Measurements from ENCODE around the gene SLC38A9.
A peak's percentile ranks its signal among the peaks of the same experiment; 100 is the strongest.
"Not testable (repeated sequence)": the region's sequence is repeated elsewhere in the genome, so short reads cannot be mapped to it uniquely, and the experiment has no call there.

Gene SLC38A9

GRCh38 chr5:55696704-55697103 lies 15.4 kb downstream of the SLC38A9 start:
- not testable (repeated sequence) for DNase-seq (ENCODE audit: low spot score); H3K27me3 Mint-ChIP-seq (ENCODE audit: low read depth); H3K27ac Mint-ChIP-seq; H3K9me3 Mint-ChIP-seq; H3K4me3 Mint-ChIP-seq
- H3K4me1 Mint-ChIP-seq (ENCODE audit: low read depth): peaks cover 16% of the 10 kb centered on the region
- H3K36me3 Mint-ChIP-seq (ENCODE audit: low read depth): peaks cover 25% of the 10 kb centered on the region

GRCh38 chr5:55694152-55694830 lies 17.8 kb downstream of the SLC38A9 start:
- no peak overlapping the region for H3K4me3 Mint-ChIP-seq
- no peak overlapping the region for H3K27ac Mint-ChIP-seq
- H3K4me1 Mint-ChIP-seq (ENCODE audit: low read depth): peaks cover 10% of the 10 kb centered on the region
- no peaks in the 10 kb centered on the region for H3K27me3 Mint-ChIP-seq (ENCODE audit: low read depth)
- DNase-seq (ENCODE audit: low spot score): no peak
- peaks cover 18% of the 10 kb centered on the region for H3K36me3 Mint-ChIP-seq (ENCODE audit: low read depth)
- no peaks in the 10 kb centered on the region for H3K9me3 Mint-ChIP-seq

- Mint-ChIP-seq H3K36me3 (ENCODE audit: low read depth) (peaks cover 14% of the 10 kb centered on the region), H3K27ac (no peak overlapping the region), H3K27me3 (ENCODE audit: low read depth) (no peaks in the 10 kb centered on the region), H3K4me3 (no peak overlapping the region), H3K9me3 (no peaks in the 10 kb centered on the region), H3K4me1 (ENCODE audit: low read depth) (peaks cover 14% of the 10 kb centered on the region)
- DNase-seq (ENCODE audit: low spot score): no peak
Observed at GRCh38 chr5:55692509-55692908, 19.6 kb downstream of the SLC38A9 start.

- H3K27me3 Mint-ChIP-seq (ENCODE audit: low read depth): no peaks in the 10 kb centered on the region
- DNase-seq (ENCODE audit: low spot score): no peak
- H3K36me3 Mint-ChIP-seq (ENCODE audit: low read depth): peaks cover 12% of the 10 kb centered on the region
- H3K4me3 Mint-ChIP-seq: no peak overlapping the region
- no peak overlapping the region for H3K27ac Mint-ChIP-seq
- no peaks in the 10 kb centered on the region for H3K9me3 Mint-ChIP-seq
- H3K4me1 Mint-ChIP-seq (ENCODE audit: low read depth): peaks cover 14% of the 10 kb centered on the region
Observed at GRCh38 chr5:55692106-55692417, 20.1 kb downstream of the SLC38A9 start.

- Mint-ChIP-seq H3K4me3 (no peak overlapping the region), H3K27me3 (ENCODE audit: low read depth) (no peaks in the 10 kb centered on the region), H3K9me3 (no peaks in the 10 kb centered on the region), H3K4me1 (ENCODE audit: low read depth) (peaks cover 14% of the 10 kb centered on the region), H3K27ac (no peak overlapping the region), H3K36me3 (ENCODE audit: low read depth) (peaks cover 13% of the 10 kb centered on the region)
- no peak for DNase-seq (ENCODE audit: low spot score)
Observed at GRCh38 chr5:55691265-55692105, 20.6 kb downstream of the SLC38A9 start.

GRCh38 chr5:55682071-55682470 lies 30.1 kb downstream of the SLC38A9 start:
- Mint-ChIP-seq H3K36me3 (ENCODE audit: low read depth) (peaks cover 6% of the 10 kb centered on the region), H3K27ac (no peak overlapping the region), H3K27me3 (ENCODE audit: low read depth) (no peaks in the 10 kb centered on the region), H3K9me3 (no peaks in the 10 kb centered on the region), H3K4me1 (ENCODE audit: low read depth) (peaks cover 7% of the 10 kb centered on the region), H3K4me3 (no peak overlapping the region)
- DNase-seq (ENCODE audit: low spot score): no peak

- Mint-ChIP-seq H3K4me3 (no peak overlapping the region), H3K36me3 (ENCODE audit: low read depth) (peaks cover 2% of the 10 kb centered on the region), H3K27ac (no peak overlapping the region), H3K27me3 (ENCODE audit: low read depth) (no peaks in the 10 kb centered on the region), H3K9me3 (no peaks in the 10 kb centered on the region), H3K4me1 (ENCODE audit: low read depth) (peaks cover 7% of the 10 kb centered on the region)
- DNase-seq (ENCODE audit: low spot score): no peak
Observed at GRCh38 chr5:55681301-55681700, 30.8 kb downstream of the SLC38A9 start.

GRCh38 chr5:55680353-55680752 lies 31.8 kb downstream of the SLC38A9 start:
- no peak overlapping the region for H3K27ac Mint-ChIP-seq
- no peaks in the 10 kb centered on the region for H3K27me3 Mint-ChIP-seq (ENCODE audit: low read depth)
- H3K4me1 Mint-ChIP-seq (ENCODE audit: low read depth): peaks cover 11% of the 10 kb centered on the region
- no peaks in the 10 kb centered on the region for H3K36me3 Mint-ChIP-seq (ENCODE audit: low read depth)
- no peak overlapping the region for H3K4me3 Mint-ChIP-seq
- no peak for DNase-seq (ENCODE audit: low spot score)
- no peaks in the 10 kb centered on the region for H3K9me3 Mint-ChIP-seq

GRCh38 chr5:55679556-55679955 lies 32.6 kb downstream of the SLC38A9 start:
- H3K4me1 Mint-ChIP-seq (ENCODE audit: low read depth): peaks cover 13% of the 10 kb centered on the region
- H3K27me3 Mint-ChIP-seq (ENCODE audit: low read depth): no peaks in the 10 kb centered on the region
- no peak for DNase-seq (ENCODE audit: low spot score)
- no peaks in the 10 kb centered on the region for H3K36me3 Mint-ChIP-seq (ENCODE audit: low read depth)
- H3K27ac Mint-ChIP-seq: no peak overlapping the region
- H3K4me3 Mint-ChIP-seq: no peak overlapping the region
- no peaks in the 10 kb centered on the region for H3K9me3 Mint-ChIP-seq

GRCh38 chr5:55675119-55675518 lies 37.0 kb downstream of the SLC38A9 start:
- DNase-seq (ENCODE audit: low spot score): no peak
- peaks cover 19% of the 10 kb centered on the region for H3K4me1 Mint-ChIP-seq (ENCODE audit: low read depth)
- H3K36me3 Mint-ChIP-seq (ENCODE audit: low read depth): peaks cover 14% of the 10 kb centered on the region
- no peak overlapping the region for H3K27ac Mint-ChIP-seq
- H3K9me3 Mint-ChIP-seq: no peaks in the 10 kb centered on the region
- H3K4me3 Mint-ChIP-seq: no peak overlapping the region
- H3K27me3 Mint-ChIP-seq (ENCODE audit: low read depth): no peaks in the 10 kb centered on the region

GRCh38 chr5:55674340-55674739 lies 37.8 kb downstream of the SLC38A9 start:
- Mint-ChIP-seq H3K4me1 (ENCODE audit: low read depth) (peaks cover 19% of the 10 kb centered on the region), H3K27ac (no peak overlapping the region), H3K9me3 (no peaks in the 10 kb centered on the region), H3K4me3 (no peak overlapping the region), H3K36me3 (ENCODE audit: low read depth) (peaks cover 14% of the 10 kb centered on the region), H3K27me3 (ENCODE audit: low read depth) (no peaks in the 10 kb centered on the region)
- DNase-seq (ENCODE audit: low spot score): no peak

- no peak overlapping the region for H3K27ac Mint-ChIP-seq
- no peaks in the 10 kb centered on the region for H3K9me3 Mint-ChIP-seq
- DNase-seq (ENCODE audit: low spot score): no peak
- peaks cover 19% of the 10 kb centered on the region for H3K4me1 Mint-ChIP-seq (ENCODE audit: low read depth)
- H3K4me3 Mint-ChIP-seq: no peak overlapping the region
- peaks cover 24% of the 10 kb centered on the region for H3K36me3 Mint-ChIP-seq (ENCODE audit: low read depth)
- H3K27me3 Mint-ChIP-seq (ENCODE audit: low read depth): no peaks in the 10 kb centered on the region
Observed at GRCh38 chr5:55672477-55672911, 39.6 kb downstream of the SLC38A9 start.

- peaks cover 26% of the 10 kb centered on the region for H3K36me3 Mint-ChIP-seq (ENCODE audit: low read depth)
- no peaks in the 10 kb centered on the region for H3K9me3 Mint-ChIP-seq
- no peak overlapping the region for H3K27ac Mint-ChIP-seq
- H3K4me1 Mint-ChIP-seq (ENCODE audit: low read depth): peaks cover 17% of the 10 kb centered on the region
- no peaks in the 10 kb centered on the region for H3K27me3 Mint-ChIP-seq (ENCODE audit: low read depth)
- DNase-seq (ENCODE audit: low spot score): no peak
- H3K4me3 Mint-ChIP-seq: no peak overlapping the region
Observed at GRCh38 chr5:55671975-55672374, 40.1 kb downstream of the SLC38A9 start.

- H3K4me3 Mint-ChIP-seq: no peak overlapping the region
- H3K27ac Mint-ChIP-seq: peak overlapping the region; percentile 11
Observed at GRCh38 chr5:55668356-55668755, 43.8 kb downstream of the SLC38A9 start.

More at GRCh38 chr5:55668356-55668755, 43.8 kb downstream of the SLC38A9 start:
- Mint-ChIP-seq H3K27me3 (ENCODE audit: low read depth) (no peaks in the 10 kb centered on the region), H3K4me1 (ENCODE audit: low read depth) (peaks cover 11% of the 10 kb centered on the region), H3K9me3 (no peaks in the 10 kb centered on the region), H3K36me3 (ENCODE audit: low read depth) (peaks cover 31% of the 10 kb centered on the region)
- DNase-seq (ENCODE audit: low spot score): no peak

All from T-helper 2 cell treated with Interferon-gamma antibody and Interleukin-4, amounts not matched to agents 5 μg/mL and 100 μg/mL, for 36 hours (primary cell).